Cerebellar cortex (tissue), 1 donor: ENCODE results near the gene ZNF836.
A peak's percentile ranks its signal among the peaks of the same experiment; 100 is the strongest.

Source experiments
- DNase-seq: peaks from one replicate; pipeline ENCODE4 v3.0.0-alpha.2; 2015; ENCODE audit warnings: low spot score

ZNF836 gene

DNA sequence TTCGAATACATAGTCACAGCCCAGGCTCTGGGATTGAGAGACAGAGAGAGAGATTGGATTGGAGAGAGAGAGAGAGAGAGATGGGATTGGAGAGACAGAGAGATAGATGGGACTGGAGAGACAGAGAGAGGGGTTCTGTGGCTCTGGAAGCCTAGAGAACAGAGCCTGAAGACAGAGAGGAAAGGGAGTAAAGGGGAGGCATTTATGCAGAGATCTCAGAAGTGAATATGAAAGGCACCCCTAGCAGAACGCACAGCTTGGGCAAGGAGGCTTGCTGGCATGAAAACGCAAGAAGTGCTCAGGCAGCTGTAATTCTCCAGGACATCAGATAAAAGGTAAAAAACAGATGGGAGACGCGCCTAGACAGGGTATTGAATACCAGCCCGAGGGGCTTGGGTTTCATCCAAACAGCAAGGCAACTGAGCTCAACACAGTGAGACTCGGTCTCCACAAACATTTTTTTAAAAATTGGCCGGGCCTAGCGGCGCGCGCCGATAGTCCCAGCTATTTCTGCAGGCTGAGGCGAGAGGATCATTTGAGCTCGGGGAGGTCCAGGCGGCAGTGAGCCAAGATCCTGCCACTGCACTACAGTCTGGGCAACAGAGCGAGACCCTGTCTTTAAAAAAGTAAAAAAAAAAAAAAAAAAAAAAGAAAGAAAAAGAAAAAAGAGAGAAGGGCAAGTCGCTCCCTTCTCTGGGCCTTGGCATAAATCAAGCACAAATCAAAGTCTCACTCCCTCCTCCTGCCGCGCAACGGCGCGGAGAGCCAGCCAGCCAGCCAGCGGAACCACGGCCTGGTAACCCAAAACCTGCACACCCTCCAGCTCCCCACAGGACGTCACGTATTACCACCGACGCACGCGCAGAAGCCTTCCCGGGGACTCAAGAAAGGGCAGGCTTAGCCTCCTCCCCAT, 17.7 kb upstream of the ZNF836 start:
- DNase-seq: no peak

DNA sequence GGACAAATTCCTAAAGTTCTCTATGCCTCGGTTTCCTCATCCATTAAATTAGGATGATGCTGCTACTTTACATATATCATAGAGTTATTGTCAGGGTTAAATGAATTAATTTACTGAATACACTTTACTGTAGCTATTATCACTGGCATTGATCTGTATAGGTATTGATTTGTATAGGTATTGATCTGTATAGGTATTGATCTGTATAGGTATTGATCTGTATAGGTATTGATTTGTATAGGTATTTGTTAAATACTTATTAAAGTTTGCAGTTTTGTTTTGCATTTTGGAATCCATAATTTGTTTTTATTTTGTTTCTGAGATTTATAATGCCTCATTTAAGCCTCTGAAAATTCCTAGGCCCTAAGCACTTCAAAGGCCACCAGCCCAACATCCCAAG, 16.0 kb upstream of the ZNF836 start:
- DNase-seq: no peak

DNA sequence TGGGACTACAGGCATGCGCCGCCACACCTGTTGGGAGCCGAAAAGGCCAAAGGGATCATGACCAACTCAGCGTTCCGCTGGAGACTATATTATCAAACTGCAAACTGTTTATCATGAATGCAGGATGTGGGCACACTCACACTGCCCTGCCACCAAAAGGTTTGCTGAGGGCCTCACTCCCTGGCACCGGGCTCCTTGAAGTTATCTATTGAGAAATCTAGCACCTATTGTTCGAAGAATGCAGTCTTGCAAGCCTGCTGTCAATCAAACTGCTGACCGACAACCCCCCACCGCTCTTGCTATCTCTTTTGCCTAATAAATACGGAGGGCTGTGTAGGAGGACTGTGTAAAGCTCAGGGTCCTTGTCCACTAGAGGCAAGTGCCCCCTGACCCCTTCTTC, 5.2 kb upstream of the ZNF836 start:
- no peak for DNase-seq

DNA sequence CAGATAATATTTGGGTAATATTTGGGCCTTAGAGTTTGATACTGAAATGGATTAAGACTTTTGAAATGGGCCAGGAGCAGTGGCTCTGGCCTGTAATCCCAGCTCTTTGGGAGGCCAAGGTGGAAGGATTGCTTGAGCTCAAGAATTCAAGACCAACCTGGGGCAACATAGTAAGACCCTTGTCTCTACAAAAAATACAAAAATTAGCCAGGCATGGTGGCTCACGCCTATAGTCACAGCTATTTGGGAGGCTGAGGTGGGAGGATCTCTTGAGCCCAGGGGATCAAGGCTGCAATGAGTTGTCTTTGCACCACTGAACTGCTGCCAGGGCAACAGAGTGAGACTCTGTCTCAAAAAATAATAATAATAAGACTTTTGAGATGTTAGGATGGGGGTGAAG, 926 bp upstream of the ZNF836 start:
- DNase-seq: no peak

DNA sequence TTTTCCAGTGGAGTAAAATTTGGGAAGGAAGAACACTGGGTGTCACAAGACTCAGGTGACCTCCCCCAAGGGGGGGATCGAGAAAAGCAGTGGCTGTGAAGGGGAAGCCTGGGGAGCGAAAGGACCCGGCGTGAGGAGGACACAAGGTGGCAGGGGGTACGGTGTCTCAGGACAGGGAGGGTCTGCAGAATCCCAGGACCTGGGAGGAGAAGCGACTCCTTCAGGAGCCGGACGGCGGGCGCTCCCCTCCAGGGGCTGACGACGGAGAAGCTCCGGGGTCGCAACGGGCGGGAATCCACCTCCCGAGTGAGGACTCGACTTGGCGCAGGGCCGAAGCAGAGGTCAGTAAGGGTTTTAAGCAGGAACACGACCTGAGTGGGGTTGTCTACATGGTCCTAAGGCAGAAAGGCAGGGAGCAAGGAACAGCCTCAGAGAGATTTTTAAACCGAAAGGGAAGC, 529 bp downstream of the ZNF836 start:
- no peak for DNase-seq

DNA sequence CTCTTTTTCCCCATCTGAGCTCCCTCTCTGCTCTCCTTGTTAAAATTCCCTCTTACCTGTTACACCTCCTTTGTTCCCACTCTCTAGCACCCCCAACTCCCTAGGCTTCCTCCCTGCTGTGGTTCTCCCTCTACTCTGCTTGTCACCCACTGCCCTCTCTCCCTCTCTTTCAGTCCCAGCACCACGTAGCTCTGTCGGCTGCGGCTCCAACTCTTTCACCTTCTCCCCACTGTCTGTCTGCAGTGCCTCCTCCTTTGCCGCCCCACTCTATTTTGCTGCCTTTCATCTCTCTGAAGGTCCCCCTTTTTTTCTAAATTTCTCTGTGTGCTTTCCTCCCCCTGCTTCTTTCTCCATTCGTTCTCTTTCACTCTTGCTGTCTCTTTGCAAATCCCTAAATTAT, 1.1 kb downstream of the ZNF836 start:
- DNase-seq: peak; percentile 20

DNA sequence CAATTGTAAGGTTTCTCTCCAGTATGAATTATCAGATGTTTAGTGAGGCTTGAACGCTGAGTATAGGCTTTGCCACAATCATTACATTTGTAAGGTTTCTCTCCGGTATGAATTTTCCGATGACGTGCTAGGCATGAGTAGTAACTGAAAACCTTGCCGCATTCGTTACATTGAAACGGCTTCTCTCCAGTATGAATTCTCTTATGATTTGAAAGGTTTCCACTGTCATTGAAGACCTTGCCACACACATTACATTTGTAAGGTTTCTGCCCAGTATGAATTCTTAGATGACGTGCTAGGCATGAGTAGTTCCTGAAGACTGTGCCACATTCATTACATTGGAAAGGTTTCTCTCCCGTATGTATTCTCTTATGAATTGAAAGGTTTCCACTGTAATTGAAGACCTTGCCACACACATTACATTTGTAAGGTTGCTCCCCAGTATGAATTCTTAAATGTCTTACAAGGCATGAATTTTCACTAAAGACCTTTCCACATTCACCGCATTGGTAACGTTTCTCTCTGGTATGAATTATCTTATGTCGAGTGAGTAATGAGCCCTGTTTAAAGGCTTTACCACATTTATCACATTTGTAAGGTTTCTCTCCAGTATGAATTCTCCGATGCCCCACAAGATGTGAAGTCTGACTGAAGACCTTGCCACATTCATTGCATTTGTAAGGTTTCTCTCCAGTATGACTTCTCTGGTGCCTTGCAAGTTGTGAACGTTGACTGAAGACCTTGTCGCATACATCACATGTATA, 15.6 kb downstream of the ZNF836 start:
- no peak for DNase-seq

DNA sequence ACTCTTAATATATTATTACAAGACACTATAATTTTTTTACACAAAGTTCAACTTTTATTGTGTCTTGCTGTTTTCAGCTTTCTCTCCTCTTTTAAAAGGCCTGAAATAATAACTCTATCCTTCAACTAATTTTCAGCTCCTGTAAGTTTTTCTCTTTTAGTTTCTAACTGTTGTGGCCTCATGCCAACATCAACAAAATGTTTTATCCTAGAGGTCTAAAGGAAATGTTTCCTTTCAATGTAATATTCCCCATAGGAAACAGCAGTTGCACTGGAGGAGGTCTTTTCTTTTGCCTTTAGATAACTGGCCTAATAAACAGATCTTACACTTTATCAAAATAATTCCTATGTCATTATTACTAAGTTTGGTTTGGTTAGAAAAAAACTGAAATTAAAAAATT, 23.2 kb downstream of the ZNF836 start:
- DNase-seq: no peak

DNA sequence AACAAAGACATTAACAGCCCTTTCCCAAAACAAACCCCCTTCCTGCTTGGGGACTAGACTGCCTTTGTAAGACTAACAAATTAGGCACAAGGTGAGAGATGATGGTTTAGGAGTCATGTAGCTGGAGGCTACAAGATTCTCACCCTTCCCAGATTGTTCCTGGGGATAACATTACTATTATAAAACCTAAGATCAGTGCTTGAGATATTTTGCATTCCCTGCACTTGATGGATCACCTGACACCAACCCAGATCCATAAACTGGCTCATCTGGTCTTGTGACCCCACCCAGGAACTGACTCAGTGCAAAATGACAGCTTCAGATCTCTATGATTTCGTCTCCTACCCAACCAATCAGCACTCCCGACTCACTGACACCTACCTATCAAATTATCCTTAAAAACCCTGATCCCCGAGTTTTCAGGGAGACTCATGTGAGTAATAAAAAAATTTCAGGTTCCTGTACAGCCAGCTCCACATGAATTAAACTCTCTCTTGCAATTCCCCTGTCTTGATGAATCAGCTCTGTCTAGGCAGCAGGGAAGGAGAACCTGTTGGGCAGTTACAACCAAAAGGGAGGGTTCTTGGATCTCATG, 29.3 kb downstream of the ZNF836 start:
- DNase-seq: no peak

DNA sequence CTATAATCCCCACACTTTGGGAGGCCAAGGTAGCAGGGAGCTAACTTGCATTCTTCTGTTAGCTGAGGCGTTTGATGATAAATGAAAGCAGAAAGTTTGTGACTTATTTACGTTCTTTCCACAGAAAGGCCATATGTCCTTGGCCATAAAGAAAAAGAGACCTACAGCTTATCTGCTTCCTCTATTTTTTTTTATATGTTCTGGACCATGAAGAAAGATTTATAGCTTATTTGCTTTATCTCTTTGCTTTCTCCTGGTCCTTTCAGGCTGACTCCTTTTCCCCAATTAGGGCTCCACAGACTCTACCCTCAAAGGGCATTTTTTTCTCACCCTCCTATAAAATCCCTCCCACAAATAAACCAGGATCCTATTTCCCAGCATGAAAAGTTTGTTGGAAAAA, 30.2 kb downstream of the ZNF836 start:
- DNase-seq: no peak

DNA sequence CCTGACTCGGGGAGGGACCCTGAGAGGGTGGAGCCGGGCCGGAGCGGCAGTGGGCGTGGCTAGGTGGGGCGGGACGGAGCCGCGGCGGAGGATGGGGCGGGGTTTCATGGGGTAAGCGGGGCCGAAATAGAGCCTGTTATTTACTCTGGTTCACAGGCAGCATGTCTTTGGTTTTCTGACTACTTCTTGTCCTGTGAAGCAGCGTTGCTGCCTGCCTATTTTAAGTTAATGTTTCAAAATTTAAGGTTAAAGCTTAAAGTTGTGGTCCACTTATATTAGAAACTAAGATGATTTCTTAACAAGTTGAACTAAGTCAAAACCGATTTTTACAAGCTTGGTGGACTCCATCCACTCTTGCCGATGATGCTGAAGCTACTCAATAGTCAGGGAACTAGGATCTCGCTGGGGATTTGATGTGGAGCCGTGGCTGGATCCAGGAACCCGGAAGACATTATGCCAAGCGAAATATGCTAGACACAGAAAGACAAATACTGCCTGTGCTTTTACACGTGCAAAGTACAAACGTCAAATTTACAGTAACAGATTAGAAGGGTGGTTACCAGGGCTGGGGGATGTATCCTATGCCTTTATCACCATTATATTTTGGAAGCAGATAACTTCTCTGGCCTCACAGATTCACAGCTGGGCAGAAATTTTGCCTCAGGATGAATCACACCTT, 31.2 kb downstream of the ZNF836 start:
- DNase-seq: no peak

DNA sequence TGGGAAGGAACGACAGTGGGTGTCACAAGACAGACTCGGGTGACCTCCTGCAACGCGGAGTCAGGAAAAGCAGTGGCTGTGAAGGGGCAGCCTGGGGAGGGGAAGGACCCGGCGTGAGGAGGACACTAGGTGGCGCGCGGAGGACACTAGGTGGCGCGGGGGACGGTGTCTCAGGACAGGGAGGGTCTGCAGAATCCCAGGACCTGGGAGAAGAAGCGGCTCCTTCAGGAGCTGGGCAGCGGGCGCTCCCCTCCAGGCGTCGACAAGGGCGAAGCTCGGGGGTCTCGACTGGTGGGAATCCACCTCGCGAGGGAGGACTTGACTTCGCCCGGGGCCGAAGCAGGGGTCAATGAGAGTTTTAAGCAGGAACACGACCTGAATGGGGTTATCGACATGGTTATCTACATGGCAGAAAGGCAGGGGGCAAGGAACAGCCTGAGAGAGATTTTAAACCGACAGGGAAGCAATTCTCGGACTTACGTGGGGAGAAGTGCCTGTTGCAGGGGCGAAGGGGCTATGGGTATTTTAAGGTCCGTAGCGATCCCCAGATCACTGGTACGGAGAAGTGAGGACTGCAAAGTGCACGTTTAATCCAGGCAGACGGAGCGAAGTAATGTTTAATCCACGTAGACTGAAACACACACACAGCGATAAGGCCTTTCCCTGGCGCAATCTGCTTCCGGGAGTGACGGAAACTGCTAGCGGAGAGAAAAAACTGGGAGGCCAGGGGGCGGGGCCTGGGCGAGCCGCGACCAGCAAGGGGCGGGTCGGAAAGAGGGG, 32.0 kb downstream of the ZNF836 start, which contains the start of gene ZNF616:
TSS of gene ZNF616 (minus strand) at position 687 of the 780 bp plus-strand sequence. CDS start 9,426 bp downstream, outside the sequence.
- peak; percentile 95 for DNase-seq

DNA sequence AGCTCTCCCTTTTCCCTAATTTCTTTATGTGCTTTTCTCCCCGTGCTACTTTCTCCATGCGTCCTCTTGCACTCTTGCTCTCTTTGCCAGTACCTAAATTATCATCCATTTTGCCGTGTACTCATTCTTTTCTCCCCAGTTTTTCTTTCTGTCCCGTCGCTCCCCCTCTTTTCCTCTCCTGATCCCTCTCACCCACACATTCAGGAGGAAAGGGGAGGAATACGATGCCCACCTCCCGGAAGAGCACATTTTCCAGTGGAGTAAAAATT, 32.5 kb downstream of the ZNF836 start:
- no peak for DNase-seq

DNA sequence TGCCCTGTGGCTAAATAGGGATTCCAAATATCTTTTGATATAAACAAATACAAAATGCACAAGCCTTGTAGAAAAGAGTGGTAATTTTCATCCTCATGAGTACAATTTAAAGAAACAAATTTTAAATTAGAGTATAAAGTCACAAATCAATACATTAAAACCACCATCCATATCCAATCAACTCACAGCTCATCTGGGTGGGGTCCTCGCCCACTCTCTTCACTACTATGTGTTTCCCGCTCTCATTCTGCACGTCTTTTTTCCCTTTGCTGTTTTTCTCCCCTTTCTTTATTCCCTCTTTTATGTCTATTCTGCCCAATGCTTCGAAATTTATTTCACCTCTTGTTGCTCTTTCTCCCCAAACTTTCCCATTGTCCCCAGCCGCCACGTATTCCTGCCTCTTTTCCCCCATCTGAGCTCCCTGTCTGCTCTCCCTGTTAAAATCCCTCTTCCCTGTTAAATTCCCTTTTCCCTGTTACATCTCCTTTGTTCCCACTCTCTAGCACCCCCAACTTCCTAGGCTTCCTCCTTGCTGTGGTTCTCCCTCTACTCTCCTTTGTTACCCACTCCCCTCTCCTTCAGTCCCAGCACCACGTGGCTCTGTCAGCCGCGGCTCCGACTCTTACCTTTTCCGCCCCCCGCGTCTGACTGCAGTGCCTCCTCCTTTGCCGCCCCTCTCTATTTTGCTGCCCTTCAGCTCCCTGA, 33.0 kb downstream of the ZNF836 start:
- DNase-seq: peak; percentile 54

DNA sequence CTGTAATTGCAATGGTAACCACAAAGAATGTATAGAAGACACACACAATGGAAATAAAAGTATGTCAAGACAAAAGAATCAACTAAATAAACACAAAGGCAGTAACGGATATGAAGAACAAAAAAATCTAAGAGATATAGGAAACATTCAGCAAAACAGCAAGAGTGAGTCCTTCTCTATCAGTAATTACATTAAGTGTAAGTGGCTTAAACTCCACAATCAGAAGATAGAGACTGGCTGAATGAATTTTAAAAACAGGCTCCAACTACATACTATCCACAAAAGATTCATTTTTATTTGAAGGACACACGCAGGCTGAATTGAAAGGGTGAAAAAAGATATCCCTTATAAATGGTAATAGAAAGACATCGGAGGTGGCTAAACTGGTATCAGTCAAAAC, 51.1 kb downstream of the ZNF836 start:
- no peak for DNase-seq

DNA sequence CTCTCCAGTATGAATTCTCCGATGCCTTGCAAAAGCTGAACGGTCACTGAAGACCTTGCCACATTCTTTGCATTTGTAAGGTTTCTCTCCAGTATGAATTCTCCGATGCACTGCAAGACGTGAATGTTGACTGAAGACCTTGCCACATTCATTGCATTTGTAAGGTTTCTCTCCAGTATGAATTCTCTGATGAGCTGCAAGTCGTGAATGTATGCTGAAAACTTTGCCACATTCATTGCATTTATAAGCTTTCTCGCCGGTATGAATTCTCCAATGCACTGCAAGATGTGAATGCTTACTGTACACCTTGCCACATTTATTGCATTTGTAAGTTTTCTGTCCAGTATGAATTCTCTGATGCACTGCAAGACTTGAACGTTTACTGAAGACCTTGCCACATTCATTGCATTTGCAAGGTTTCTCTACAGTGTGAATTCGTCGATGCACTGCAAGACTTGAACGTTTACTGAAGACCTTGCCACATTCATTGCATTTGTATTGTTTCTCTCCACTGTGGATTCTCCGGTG, 55.8 kb downstream of the ZNF836 start:
- no peak for DNase-seq

DNA sequence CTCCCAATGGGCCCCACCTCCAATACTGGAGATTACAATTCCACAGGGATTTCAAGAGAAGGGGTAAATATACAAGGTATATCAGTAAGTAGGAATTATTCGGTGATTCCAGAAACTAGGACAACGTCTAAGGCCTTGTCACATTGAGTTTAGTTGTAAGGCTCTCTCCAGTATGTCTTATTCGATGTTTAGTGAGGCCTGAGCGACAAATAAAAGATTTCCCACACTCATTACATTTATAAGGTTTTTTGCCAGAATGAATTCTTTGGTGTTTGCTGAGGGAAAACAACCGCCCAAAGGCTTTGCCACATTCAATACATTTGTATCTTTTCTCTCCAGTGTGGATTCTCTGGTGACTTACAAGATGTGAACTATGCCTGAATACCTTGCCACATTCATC, 56.7 kb downstream of the ZNF836 start:
- no peak for DNase-seq

DNA sequence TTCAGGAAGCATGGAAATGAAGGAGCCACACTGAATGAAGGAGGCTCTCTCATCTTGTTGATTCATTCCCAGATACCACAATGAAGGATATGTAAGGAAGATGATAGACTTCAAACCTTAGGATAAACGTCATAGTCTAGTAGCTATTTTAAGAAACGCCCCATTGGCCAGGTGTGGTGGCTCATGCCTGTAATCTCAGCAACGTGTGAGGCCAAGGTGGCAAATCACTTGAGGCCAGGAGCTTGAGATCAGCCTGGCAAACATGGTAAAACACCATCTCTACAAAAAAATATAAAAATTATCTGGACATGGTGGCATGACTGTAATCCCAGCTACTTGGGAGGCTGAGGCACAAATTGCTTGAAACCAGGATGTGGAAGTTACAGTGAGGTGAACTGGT, 58.8 kb downstream of the ZNF836 start:
- DNase-seq: no peak

DNA sequence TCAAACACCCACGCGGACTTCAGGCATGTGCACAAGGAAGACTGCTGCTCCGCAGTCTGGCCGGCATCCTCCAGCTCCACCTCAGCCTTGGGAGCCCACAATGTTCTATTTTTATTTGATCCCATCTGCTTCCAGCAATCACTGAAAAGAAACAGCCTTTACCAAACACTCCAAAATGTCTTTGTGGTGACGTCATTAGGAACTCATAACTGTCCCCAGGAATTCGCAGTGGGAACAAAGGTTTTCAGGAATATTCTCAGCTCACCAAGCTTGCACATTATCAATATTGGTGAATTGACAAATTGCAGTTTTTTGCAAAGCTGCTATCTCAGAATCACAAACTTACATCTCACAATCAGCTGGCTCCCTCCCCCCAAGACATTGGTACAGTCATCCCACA, 60.6 kb downstream of the ZNF836 start:
- DNase-seq: no peak
